Calu3 (cell line): ENCODE data around the gene KLHL29. TPM values are rescaled to one million over a fixed set of nuclear protein-coding genes. Genes with fewer than 3 reads are reported as not detected.
A peak's percentile ranks its signal among the peaks of the same experiment; 100 is the strongest.

Source experiments
- BruUV-seq: library from RNA; stranded (reverse); fragments of 400-500 nt; replicated peaks from 2 replicates; lab custom pipeline; 2021; lab: Mats Ljungman, UMichigan
- CTCF ChIA-PET: fragments of 300-600 bp; sonication (Branson Sonifier 250); formaldehyde crosslinking; loops from one replicate; lab custom pipeline; 2022; ENCODE audit warnings: antibody characterized with exemption; lab: Charles Lee
- DNase-seq: peaks from one replicate; pipeline ENCODE4 v3.0.0; 2022
- H3K27ac Mint-ChIP-seq: one replicate; pipeline ENCODE4 v1.8.0; 2022; ENCODE audit warnings: mixed read lengths; ENCODE audit not compliant: unreplicated experiment
- H3K27me3 Mint-ChIP-seq: one replicate; pipeline ENCODE4 v1.8.0; 2022; ENCODE audit warnings: mixed read lengths; ENCODE audit not compliant: unreplicated experiment
- H3K36me3 Mint-ChIP-seq: one replicate; pipeline ENCODE4 v1.8.0; 2022; ENCODE audit warnings: mild to moderate bottlenecking, moderate library complexity, mixed read lengths; ENCODE audit not compliant: insufficient read depth, unreplicated experiment
- H3K4me1 Mint-ChIP-seq: one replicate; pipeline ENCODE4 v1.8.0; 2022; ENCODE audit warnings: mild to moderate bottlenecking, low read depth, mixed read lengths; ENCODE audit not compliant: unreplicated experiment
- H3K4me3 Mint-ChIP-seq: one replicate; pipeline ENCODE4 v1.8.0; 2022; ENCODE audit warnings: mild to moderate bottlenecking, low read depth, moderate library complexity, mixed read lengths; ENCODE audit not compliant: unreplicated experiment
- H3K9me3 Mint-ChIP-seq: one replicate; pipeline ENCODE4 v1.8.0; 2022; ENCODE audit warnings: low read depth, mixed read lengths; ENCODE audit not compliant: unreplicated experiment
- CTCF ChIP-seq: fragments of 200-600 bp; IDR thresholded peaks from one replicate; pipeline ENCODE4 v1.8.0; 2022; ENCODE audit warnings: antibody characterized with exemption; ENCODE audit not compliant: unreplicated experiment
- intact Hi-C: fragments of 100-400 bp; cut with micrococcal nuclease; formaldehyde crosslinking; loops from one replicate; pipeline ENCODE4 v1.10.0; 2022; ENCODE audit not compliant: unreplicated experiment
- total RNA-seq: library from RNA; stranded (reverse); gene quantifications from 2 replicates; pipeline ENCODE4 v1.2.3, GENCODE V29; 2022

KLHL29 gene
- total RNA-seq, 1 experiment from 2014 or later: 11.9 TPM

- Mint-ChIP-seq H3K27ac (no peak overlapping the region), H3K4me1 (peaks cover 16% of the 10 kb centered on the region), H3K9me3 (no peaks in the 10 kb centered on the region), H3K36me3 (peaks cover 11% of the 10 kb centered on the region), H3K27me3 (no peaks in the 10 kb centered on the region), H3K4me3 (no peak overlapping the region)
- TF ChIP-seq CTCF: no peak
- no TSS peak for BruUV-seq
- DNase-seq: no peak
- intact Hi-C loops: loop anchor here (10.0 kb wide), 1 partner anchor 350 kb away; no protein-coding TSS in a partner anchor
- CTCF ChIA-PET: no interaction called here
Observed at GRCh38 chr2:23754970-23755369, 370.0 kb downstream of the KLHL29 start.

- no peak overlapping the region for H3K4me3 Mint-ChIP-seq
- TF ChIP-seq CTCF: no peak
- DNase-seq: no peak
- no TSS peak for BruUV-seq
- CTCF ChIA-PET: no interaction called here
- H3K36me3 Mint-ChIP-seq: peaks cover 11% of the 10 kb centered on the region
- intact Hi-C loops: loop anchor here (10.0 kb wide), 1 partner anchor 352 kb away; no protein-coding TSS in a partner anchor
- peaks cover 16% of the 10 kb centered on the region for H3K4me1 Mint-ChIP-seq
- peak overlapping the region; percentile 43 for H3K27ac Mint-ChIP-seq
- H3K9me3 Mint-ChIP-seq: no peaks in the 10 kb centered on the region
- no peaks in the 10 kb centered on the region for H3K27me3 Mint-ChIP-seq
Observed at GRCh38 chr2:23756593-23757292, 371.8 kb downstream of the KLHL29 start.

GRCh38 chr2:23757686-23758433, 372.9 kb downstream of the KLHL29 start:
- CTCF ChIA-PET: no interaction called here
- Mint-ChIP-seq H3K4me1 (peaks cover 16% of the 10 kb centered on the region), H3K4me3 (no peak overlapping the region), H3K36me3 (peaks cover 11% of the 10 kb centered on the region), H3K27me3 (no peaks in the 10 kb centered on the region), H3K27ac (peak overlapping the region; percentile 43), H3K9me3 (no peaks in the 10 kb centered on the region)
- intact Hi-C loops: loop anchor here (10.0 kb wide), 1 partner anchor 353 kb away; no protein-coding TSS in a partner anchor
- DNase-seq: peak; percentile 12
- no TSS peak for BruUV-seq
- TF ChIP-seq CTCF: no peak
